VCaP (cell line): Measurements from ENCODE around the gene C2orf72.
"Not testable (repeated sequence)": the region's sequence is repeated elsewhere in the genome, so short reads cannot be mapped to it uniquely, and the experiment has no call there.

Source experiments
- H3K27ac ChIP-seq: fragments of 450-650 bp; 2 replicates; pipeline ENCODE4 v1.5.1; 2017
- TF ChIP-seq, protein P1 (sequence below): fragments of 450-650 bp; conservative IDR thresholded peaks from 2 replicates; pipeline ENCODE4 v1.5.1; 2017; ENCODE audit warnings: mild to moderate bottlenecking, moderate library complexity

The C2orf72 gene

GRCh38 chr2:231065966-231066365, 28.6 kb downstream of the C2orf72 start:
- TF ChIP-seq, protein P1, sequence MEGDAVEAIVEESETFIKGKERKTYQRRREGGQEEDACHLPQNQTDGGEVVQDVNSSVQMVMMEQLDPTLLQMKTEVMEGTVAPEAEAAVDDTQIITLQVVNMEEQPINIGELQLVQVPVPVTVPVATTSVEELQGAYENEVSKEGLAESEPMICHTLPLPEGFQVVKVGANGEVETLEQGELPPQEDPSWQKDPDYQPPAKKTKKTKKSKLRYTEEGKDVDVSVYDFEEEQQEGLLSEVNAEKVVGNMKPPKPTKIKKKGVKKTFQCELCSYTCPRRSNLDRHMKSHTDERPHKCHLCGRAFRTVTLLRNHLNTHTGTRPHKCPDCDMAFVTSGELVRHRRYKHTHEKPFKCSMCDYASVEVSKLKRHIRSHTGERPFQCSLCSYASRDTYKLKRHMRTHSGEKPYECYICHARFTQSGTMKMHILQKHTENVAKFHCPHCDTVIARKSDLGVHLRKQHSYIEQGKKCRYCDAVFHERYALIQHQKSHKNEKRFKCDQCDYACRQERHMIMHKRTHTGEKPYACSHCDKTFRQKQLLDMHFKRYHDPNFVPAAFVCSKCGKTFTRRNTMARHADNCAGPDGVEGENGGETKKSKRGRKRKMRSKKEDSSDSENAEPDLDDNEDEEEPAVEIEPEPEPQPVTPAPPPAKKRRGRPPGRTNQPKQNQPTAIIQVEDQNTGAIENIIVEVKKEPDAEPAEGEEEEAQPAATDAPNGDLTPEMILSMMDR = no peak
- no peak overlapping the region for H3K27ac ChIP-seq

GRCh38 chr2:231067531-231067930, 30.2 kb downstream of the C2orf72 start:
- not testable (repeated sequence) for H3K27ac ChIP-seq

DNA sequence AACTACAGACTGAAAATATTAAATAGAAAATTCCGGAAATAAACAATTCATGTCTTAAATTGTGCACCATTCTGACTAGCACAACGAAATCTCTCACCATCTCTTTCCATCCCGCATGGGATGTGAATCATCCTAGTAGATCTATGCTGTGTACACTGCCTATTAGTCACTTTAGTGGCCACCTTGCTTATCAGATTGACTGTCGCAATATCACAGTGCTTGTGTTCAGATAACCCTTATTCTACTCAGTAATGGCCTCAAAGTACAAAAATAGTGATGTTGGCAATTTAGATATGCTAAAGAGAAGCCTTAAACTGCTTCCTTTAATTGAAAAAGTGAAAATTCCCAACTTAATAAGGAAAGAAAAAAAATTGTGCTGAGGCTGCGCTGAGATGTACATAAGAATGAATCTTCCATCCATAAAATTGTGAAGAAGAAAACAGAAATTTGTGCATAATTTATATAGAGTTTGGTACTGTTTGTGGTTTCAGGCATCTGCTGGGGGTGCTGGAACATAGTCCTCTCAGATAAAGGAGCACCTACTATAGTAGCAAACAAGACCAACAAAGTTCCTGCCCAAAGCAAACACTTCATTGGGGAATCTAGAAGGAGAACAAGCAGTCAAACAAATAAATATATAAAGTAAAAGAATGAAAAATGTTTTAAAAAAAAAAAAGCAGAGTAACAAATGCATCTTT, 31.4 kb downstream of the C2orf72 start:
- no peak overlapping the region for H3K27ac ChIP-seq
- TF ChIP-seq, protein P1 = no peak

GRCh38 chr2:231069379-231070054, 32.2 kb downstream of the C2orf72 start:
- TF ChIP-seq, protein P1 = no peak

DNA sequence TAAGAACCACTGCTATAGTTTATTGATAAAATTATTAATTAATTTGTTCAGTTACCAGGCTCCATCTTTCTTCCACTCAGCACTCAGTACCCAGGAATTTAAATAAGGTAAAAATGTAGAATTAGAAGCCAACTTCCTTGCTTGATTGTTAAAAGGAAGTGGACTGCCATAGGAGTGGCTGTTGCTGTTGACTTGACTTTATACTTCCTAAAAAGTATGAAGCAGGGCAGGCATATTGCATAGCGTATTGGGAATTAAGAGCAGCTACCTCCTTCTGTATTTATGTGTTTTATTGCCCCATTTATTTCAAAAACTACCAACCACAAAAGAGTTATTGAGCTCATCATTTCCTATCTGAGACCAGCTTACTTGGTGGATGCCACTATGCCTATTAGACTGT, 47.2 kb downstream of the C2orf72 start:
- TF ChIP-seq, protein P1 = no peak

More at GRCh38 chr2:231069379-231070054, 32.2 kb downstream of the C2orf72 start:
- H3K27ac ChIP-seq = no peak overlapping the region

DNA sequence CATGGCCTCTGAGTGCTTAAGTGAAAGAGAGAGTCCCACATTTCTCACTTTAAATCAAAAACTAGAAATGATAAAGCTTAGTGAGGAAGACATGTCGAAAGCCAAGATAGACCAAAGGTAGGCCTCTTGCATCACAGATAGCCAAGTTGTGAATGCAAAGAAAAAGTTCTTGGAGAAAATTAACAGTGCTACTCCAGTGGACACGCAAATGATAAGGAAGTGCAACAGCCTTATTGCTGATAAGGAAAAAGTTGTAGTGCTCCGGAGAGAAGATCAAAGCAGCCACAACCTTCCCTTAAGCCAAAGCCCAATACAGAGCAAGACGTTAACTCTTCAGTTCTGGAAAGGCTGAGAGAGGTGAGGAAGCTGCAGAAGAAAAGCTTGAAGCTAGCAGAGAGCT, 51.4 kb downstream of the C2orf72 start:
- H3K27ac ChIP-seq = no peak overlapping the region
- TF ChIP-seq, protein P1 = no peak

More for the DNA sequence above, 47.2 kb downstream of the C2orf72 start:
- H3K27ac ChIP-seq = no peak overlapping the region

DNA sequence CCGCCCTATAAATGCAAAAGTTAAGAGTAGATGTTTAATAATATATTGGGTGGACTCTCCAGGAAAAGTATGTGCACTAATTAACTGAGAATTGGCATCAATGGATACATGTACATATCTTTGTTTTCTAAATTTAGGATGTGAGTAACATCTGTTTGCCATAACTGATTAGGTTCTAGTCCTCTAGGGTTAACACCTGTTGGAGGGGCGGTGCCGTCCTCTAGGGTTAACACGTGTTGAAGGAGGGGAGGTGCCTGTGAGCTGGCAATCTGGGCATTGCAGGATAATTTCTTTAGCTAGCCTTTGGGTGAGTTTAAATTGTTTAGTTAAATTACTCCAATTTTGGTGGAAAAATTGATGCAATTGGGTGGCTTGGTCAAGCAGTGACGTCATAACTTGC, 56.6 kb downstream of the C2orf72 start:
- TF ChIP-seq, protein P1 = no peak

More for the DNA sequence above, 56.6 kb downstream of the C2orf72 start:
- no peak overlapping the region for H3K27ac ChIP-seq
